WTC11 (cell line): ENCODE measurements around the gene SNX9.

Source experiments
- CREB1 ChIP-seq: sonication (generic); formaldehyde crosslinking; IDR thresholded peaks from 2 replicates; pipeline ENCODE4 v1.8.0; 2023; ENCODE audit warnings: mild to moderate bottlenecking, missing genetic modification reagents
- TF ChIP-seq, protein P1 (sequence below): sonication (generic); formaldehyde crosslinking; IDR thresholded peaks from 2 replicates; pipeline ENCODE4 v1.8.1; 2023; ENCODE audit warnings: mild to moderate bottlenecking, missing genetic modification reagents

DNA sequence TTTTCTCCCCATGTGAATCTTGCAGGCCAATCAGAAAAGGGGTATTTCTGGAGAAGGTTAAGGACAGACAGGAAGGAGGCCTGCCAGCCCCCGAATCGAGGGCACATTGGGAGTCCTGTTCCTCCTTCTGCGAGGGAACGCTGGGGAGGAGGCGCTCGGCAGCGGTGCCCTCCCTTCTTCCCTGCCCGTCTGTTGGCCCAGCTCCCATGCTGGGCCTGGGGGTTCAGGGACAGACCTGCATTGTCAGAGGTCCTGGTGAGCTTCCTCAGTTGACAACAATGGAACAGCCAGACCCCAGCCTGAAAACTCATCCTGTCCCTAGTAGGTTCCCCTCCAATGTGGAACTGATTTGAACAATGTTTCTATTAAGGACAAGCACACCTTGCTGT lies 143.5 kb downstream of the SNX9 start:
- TF ChIP-seq, protein P1, sequence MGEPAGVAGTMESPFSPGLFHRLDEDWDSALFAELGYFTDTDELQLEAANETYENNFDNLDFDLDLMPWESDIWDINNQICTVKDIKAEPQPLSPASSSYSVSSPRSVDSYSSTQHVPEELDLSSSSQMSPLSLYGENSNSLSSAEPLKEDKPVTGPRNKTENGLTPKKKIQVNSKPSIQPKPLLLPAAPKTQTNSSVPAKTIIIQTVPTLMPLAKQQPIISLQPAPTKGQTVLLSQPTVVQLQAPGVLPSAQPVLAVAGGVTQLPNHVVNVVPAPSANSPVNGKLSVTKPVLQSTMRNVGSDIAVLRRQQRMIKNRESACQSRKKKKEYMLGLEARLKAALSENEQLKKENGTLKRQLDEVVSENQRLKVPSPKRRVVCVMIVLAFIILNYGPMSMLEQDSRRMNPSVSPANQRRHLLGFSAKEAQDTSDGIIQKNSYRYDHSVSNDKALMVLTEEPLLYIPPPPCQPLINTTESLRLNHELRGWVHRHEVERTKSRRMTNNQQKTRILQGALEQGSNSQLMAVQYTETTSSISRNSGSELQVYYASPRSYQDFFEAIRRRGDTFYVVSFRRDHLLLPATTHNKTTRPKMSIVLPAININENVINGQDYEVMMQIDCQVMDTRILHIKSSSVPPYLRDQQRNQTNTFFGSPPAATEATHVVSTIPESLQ (CRISPR knock-in tag) = no peak
- no peak for TF ChIP-seq CREB1
